Measurements from ENCODE around the gene KCNK10.
A peak's percentile ranks its signal among the peaks of the same experiment; 100 is the strongest.

Gene KCNK10

GRCh38 chr14:88325883-88326282, 2.8 kb upstream of the KCNK10 start:
- Mint-ChIP-seq H3K9me3 (no peaks in the 10 kb centered on the region), H3K27ac (no peak overlapping the region), H3K4me3 (no peak overlapping the region), H3K36me3 (no peaks in the 10 kb centered on the region), H3K4me1 (no peaks in the 10 kb centered on the region)
- DNase-seq (ENCODE audit: low spot score in 2 of 2): no peak
- ATAC-seq: no peak

- no peak overlapping the region for H3K27ac Mint-ChIP-seq
- H3K9me3 Mint-ChIP-seq: no peaks in the 10 kb centered on the region
- no peaks in the 10 kb centered on the region for H3K4me1 Mint-ChIP-seq
- DNase-seq (ENCODE audit: low spot score in 2 of 2) (no peak), ATAC-seq (no peak)
- H3K36me3 Mint-ChIP-seq: no peaks in the 10 kb centered on the region
- H3K4me3 Mint-ChIP-seq: no peak overlapping the region
These were observed 1.9 kb upstream of the KCNK10 start for GRCh38 chr14:88324930-88325329.

GRCh38 chr14:88324491-88324890, 1.4 kb upstream of the KCNK10 start:
- Mint-ChIP-seq H3K27ac (no peak overlapping the region), H3K4me1 (no peaks in the 10 kb centered on the region), H3K36me3 (no peaks in the 10 kb centered on the region), H3K4me3 (no peak overlapping the region), H3K9me3 (no peaks in the 10 kb centered on the region)
- no peak for DNase-seq (ENCODE audit: low spot score in 2 of 2)
- no peak for ATAC-seq

GRCh38 chr14:88323523-88324199, 592 bp upstream of the KCNK10 start:
- Mint-ChIP-seq H3K4me3 (peak overlapping the region; percentile 49), H3K27ac (no peak overlapping the region), H3K4me1 (no peaks in the 10 kb centered on the region), H3K9me3 (no peaks in the 10 kb centered on the region), H3K36me3 (no peaks in the 10 kb centered on the region)
- DNase-seq (ENCODE audit: low spot score in 2 of 2) (no peak), ATAC-seq (no peak)

GRCh38 chr14:88322504-88323085, 474 bp downstream of the KCNK10 start:
- Mint-ChIP-seq H3K4me3 (no peak overlapping the region), H3K27ac (no peak overlapping the region), H3K9me3 (no peaks in the 10 kb centered on the region), H3K36me3 (no peaks in the 10 kb centered on the region), H3K4me1 (no peaks in the 10 kb centered on the region)
- ATAC-seq (no peak), DNase-seq (ENCODE audit: low spot score in 2 of 2) (no peak)

- no peak for ATAC-seq
- H3K4me1 Mint-ChIP-seq: no peaks in the 10 kb centered on the region
These were observed 1.2 kb downstream of the KCNK10 start for GRCh38 chr14:88321692-88322503.

GRCh38 chr14:88318406-88318805, 4.7 kb downstream of the KCNK10 start:
- Mint-ChIP-seq H3K4me3 (no peak overlapping the region), H3K4me1 (no peaks in the 10 kb centered on the region), H3K9me3 (no peaks in the 10 kb centered on the region), H3K27ac (no peak overlapping the region), H3K36me3 (no peaks in the 10 kb centered on the region)
- no peak for ATAC-seq
- no peak for DNase-seq (ENCODE audit: low spot score in 2 of 2)

More at GRCh38 chr14:88321692-88322503, 1.2 kb downstream of the KCNK10 start:
- Mint-ChIP-seq H3K36me3 (no peaks in the 10 kb centered on the region), H3K9me3 (no peaks in the 10 kb centered on the region), H3K27ac (no peak overlapping the region), H3K4me3 (no peak overlapping the region)
- DNase-seq (ENCODE audit: low spot score in 2 of 2): no peak

- H3K27ac Mint-ChIP-seq: no peak overlapping the region
- no peaks in the 10 kb centered on the region for H3K36me3 Mint-ChIP-seq
- H3K9me3 Mint-ChIP-seq: no peaks in the 10 kb centered on the region
- ATAC-seq (no peak), DNase-seq (ENCODE audit: low spot score in 2 of 2) (no peak)
- H3K4me1 Mint-ChIP-seq: no peaks in the 10 kb centered on the region
- no peak overlapping the region for H3K4me3 Mint-ChIP-seq
These were observed 6.5 kb downstream of the KCNK10 start for GRCh38 chr14:88316521-88316920.

GRCh38 chr14:88312257-88312656, 10.8 kb downstream of the KCNK10 start:
- Mint-ChIP-seq H3K36me3 (no peaks in the 10 kb centered on the region), H3K4me1 (no peaks in the 10 kb centered on the region), H3K9me3 (no peaks in the 10 kb centered on the region), H3K4me3 (no peak overlapping the region), H3K27ac (no peak overlapping the region)
- DNase-seq (ENCODE audit: low spot score in 2 of 2) (no peak), ATAC-seq (no peak)

GRCh38 chr14:88311780-88312179, 11.3 kb downstream of the KCNK10 start:
- no peak overlapping the region for H3K4me3 Mint-ChIP-seq
- no peaks in the 10 kb centered on the region for H3K4me1 Mint-ChIP-seq
- DNase-seq (ENCODE audit: low spot score in 2 of 2): no peak
- ATAC-seq: no peak
- no peaks in the 10 kb centered on the region for H3K9me3 Mint-ChIP-seq
- H3K36me3 Mint-ChIP-seq: no peaks in the 10 kb centered on the region
- no peak overlapping the region for H3K27ac Mint-ChIP-seq

GRCh38 chr14:88310449-88310848, 12.6 kb downstream of the KCNK10 start:
- no peaks in the 10 kb centered on the region for H3K4me1 Mint-ChIP-seq
- no peaks in the 10 kb centered on the region for H3K9me3 Mint-ChIP-seq
- H3K4me3 Mint-ChIP-seq: no peak overlapping the region
- ATAC-seq: no peak
- DNase-seq (ENCODE audit: low spot score in 2 of 2): no peak
- H3K36me3 Mint-ChIP-seq: no peaks in the 10 kb centered on the region
- H3K27ac Mint-ChIP-seq: no peak overlapping the region

GRCh38 chr14:88310021-88310420, 13.0 kb downstream of the KCNK10 start:
- no peak for ATAC-seq
- Mint-ChIP-seq H3K27ac (no peak overlapping the region), H3K36me3 (no peaks in the 10 kb centered on the region), H3K9me3 (no peaks in the 10 kb centered on the region), H3K4me3 (no peak overlapping the region), H3K4me1 (no peaks in the 10 kb centered on the region)
- no peak for DNase-seq (ENCODE audit: low spot score in 2 of 2)

- no peaks in the 10 kb centered on the region for H3K9me3 Mint-ChIP-seq
- ATAC-seq (no peak), DNase-seq (ENCODE audit: low spot score in 2 of 2) (no peak)
- no peak overlapping the region for H3K4me3 Mint-ChIP-seq
- no peaks in the 10 kb centered on the region for H3K4me1 Mint-ChIP-seq
- no peak overlapping the region for H3K27ac Mint-ChIP-seq
- no peaks in the 10 kb centered on the region for H3K36me3 Mint-ChIP-seq
These were observed 17.3 kb downstream of the KCNK10 start for GRCh38 chr14:88305528-88306322.

- Mint-ChIP-seq H3K27ac (no peak overlapping the region), H3K4me1 (peaks cover 6% of the 10 kb centered on the region), H3K36me3 (no peaks in the 10 kb centered on the region), H3K4me3 (no peak overlapping the region), H3K9me3 (no peaks in the 10 kb centered on the region)
- ATAC-seq (no peak), DNase-seq (ENCODE audit: low spot score in 2 of 2) (no peak)
These were observed 20.0 kb downstream of the KCNK10 start for GRCh38 chr14:88303041-88303440.

- no peak for DNase-seq (ENCODE audit: low spot score in 2 of 2)
- no peak for ATAC-seq
These were observed 21.7 kb downstream of the KCNK10 start for GRCh38 chr14:88301381-88301780.

More at GRCh38 chr14:88301381-88301780, 21.7 kb downstream of the KCNK10 start:
- Mint-ChIP-seq H3K4me3 (no peak overlapping the region), H3K9me3 (no peaks in the 10 kb centered on the region), H3K4me1 (peaks cover 6% of the 10 kb centered on the region), H3K36me3 (no peaks in the 10 kb centered on the region), H3K27ac (no peak overlapping the region)
